ENCODE data around the gene NPTN. TPM values are rescaled to one million over a fixed set of nuclear protein-coding genes. Genes with fewer than 3 reads are reported as not detected.
"Not testable (repeated sequence)": the region's sequence is repeated elsewhere in the genome, so short reads cannot be mapped to it uniquely, and the experiment has no call there.

NPTN gene
- total RNA-seq, 5 donors from 2014 or later (not counting 1 experiment from before 2014, with no cell fraction given), result 24.7 to 34.9 (median 33.1) TPM

DNA sequence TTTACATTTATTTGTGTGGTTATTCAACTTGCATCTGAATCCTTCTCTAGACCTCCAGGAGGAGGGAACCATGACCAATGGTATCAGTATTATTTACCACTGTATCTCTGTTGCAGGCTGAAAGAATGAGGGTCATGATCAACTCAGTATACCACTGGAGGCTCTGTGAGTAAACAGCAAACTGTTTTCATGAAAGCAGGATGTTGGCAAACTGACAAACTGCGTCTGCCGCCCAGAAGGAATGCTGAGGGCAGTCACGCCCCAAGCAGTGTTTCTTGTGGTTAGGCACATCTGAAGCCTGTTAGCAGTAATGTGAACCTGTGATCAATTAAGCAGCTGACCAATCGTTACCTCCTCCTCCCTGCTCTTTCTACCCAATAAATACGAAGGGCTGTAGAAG is 6.3 kb upstream of the NPTN start:
- Mint-ChIP-seq H3K27me3 (peaks cover 29 to 43% of the 10 kb centered on the region in 2 donors), H3K4me1 (peaks cover 2 to 12% (median 11%) of the 10 kb centered on the region in 3 donors)
- H3K36me3 Mint-ChIP-seq; H3K9me3 ChIP-seq; H3K36me3 ChIP-seq (ENCODE audit: control insufficient read depth in 2 of 2, extremely low read depth in 1 of 2, insufficient read depth in 1 of 2, low read length in 1 of 2); H3K27ac Mint-ChIP-seq; H3K4me3 ChIP-seq (ENCODE audit: control insufficient read depth in 1 of 2, extremely low read depth in 1 of 2, low read length in 1 of 2); H3K4me3 Mint-ChIP-seq; H3K9me3 Mint-ChIP-seq; H3K4me1 ChIP-seq (ENCODE audit: control insufficient read depth in 1 of 2, extremely low read depth in 1 of 2, insufficient read depth in 2 of 2, low read length in 2 of 2); H3K27ac ChIP-seq (ENCODE audit: low read length); DNase-seq; ATAC-seq (replicated peaks in 1 of 4): not testable (repeated sequence)
- 83% methylated on average over 1 of the region's 5 CpGs for WGBS (ENCODE audit: insufficient coverage)
- ChIA-PET POLR2A (interaction anchor here in 1 of 2 donors (0.6 kb wide), 1 partner anchor 322 kb away, joined by 5 read pairs; no protein-coding TSS in a partner anchor), CTCF (interaction anchor here in 1 of 2 donors (0.7 kb wide), 1 partner anchor 54 kb away, joined by 3 read pairs; no protein-coding TSS in a partner anchor)
- peaks cover 0 to 17% of the 10 kb centered on the region in 2 experiments for H3K27me3 ChIP-seq (replicated peaks in 1 of 2; ENCODE audit: control insufficient read depth in 2 of 2, extremely low read depth in 1 of 2, insufficient read depth in 2 of 2, low read length in 1 of 2)

GRCh38 chr15:73637527-73637926 is 4.3 kb upstream of the NPTN start:
- WGBS (ENCODE audit: insufficient coverage), result 82% methylated on average over 2 of the region's 2 CpGs
- Mint-ChIP-seq H3K27me3 (peaks cover 29 to 43% of the 10 kb centered on the region in 2 donors), H3K36me3 (no peaks in the 10 kb centered on the region), H3K4me3 (no peak overlapping the region), H3K4me1 (peaks cover 9 to 21% (median 17%) of the 10 kb centered on the region in 3 donors), H3K27ac (no peak overlapping the region), H3K9me3 (peaks cover 4 to 6% (median 6%) of the 10 kb centered on the region in 3 donors)
- no peak overlapping the region for H3K4me3 ChIP-seq (ENCODE audit: control insufficient read depth in 1 of 2, extremely low read depth in 1 of 2, low read length in 1 of 2)
- H3K9me3 ChIP-seq, result peaks cover 4% of the 10 kb centered on the region
- H3K4me1 ChIP-seq (ENCODE audit: control insufficient read depth in 1 of 2, extremely low read depth in 1 of 2, insufficient read depth in 2 of 2, low read length in 2 of 2), result peaks cover 0 to 15% of the 10 kb centered on the region in 2 experiments
- DNase-seq (no peak), ATAC-seq (replicated peaks in 1 of 4) (no peak)
- peaks cover 0 to 17% of the 10 kb centered on the region in 2 experiments for H3K27me3 ChIP-seq (replicated peaks in 1 of 2; ENCODE audit: control insufficient read depth in 2 of 2, extremely low read depth in 1 of 2, insufficient read depth in 2 of 2, low read length in 1 of 2)
- POLR2A ChIA-PET, result no interaction called here
- CTCF ChIA-PET, result interaction anchor here in 1 of 2 donors (1.5 to 2.3 kb wide), 6 partner anchors 11 to 78 kb away, joined by 4 to 27 read pairs (median 19); no protein-coding TSS in a partner anchor
- no peaks in the 10 kb centered on the region for H3K36me3 ChIP-seq (ENCODE audit: control insufficient read depth in 2 of 2, extremely low read depth in 1 of 2, insufficient read depth in 1 of 2, low read length in 1 of 2)
- no peak overlapping the region for H3K27ac ChIP-seq (ENCODE audit: low read length)

DNA sequence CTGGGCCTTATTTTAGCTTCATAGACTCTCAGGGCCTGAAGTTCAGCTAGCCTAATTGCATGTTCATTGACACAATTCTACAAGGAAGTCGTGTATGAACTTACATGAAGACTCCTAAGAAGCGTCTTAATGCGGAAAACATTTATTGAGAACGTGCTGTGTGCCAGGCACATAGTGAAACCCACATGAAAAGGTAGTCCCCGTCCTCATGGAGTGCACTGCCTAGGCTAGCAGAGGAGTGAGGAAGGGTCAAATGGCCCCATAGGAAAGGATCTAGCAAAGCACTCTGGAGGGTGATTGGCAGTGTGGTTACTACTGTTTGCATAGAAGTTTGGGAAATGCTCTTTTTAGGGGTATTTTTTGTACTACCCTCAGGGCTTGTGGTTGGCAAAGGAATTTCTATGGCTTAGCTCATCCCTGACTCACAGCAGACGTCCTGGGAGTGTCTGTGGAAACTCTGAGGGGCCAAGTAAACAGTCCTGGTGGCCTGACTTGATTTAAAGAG is 854 bp upstream of the NPTN start:
- ChIA-PET POLR2A (no interaction called here), CTCF (interaction anchor here (0.7 to 1.2 kb wide), 3 partner anchors 9 to 1819 kb away, joined by 3 to 4 read pairs (median 3); no protein-coding TSS in a partner anchor)
- no peak overlapping the region for H3K27ac ChIP-seq (ENCODE audit: low read length)
- Mint-ChIP-seq H3K4me3 (peak overlapping the region; percentile 83 to 92 (median 86)), H3K36me3 (no peaks in the 10 kb centered on the region), H3K9me3 (no peaks in the 10 kb centered on the region), H3K27ac (peak overlapping the region; percentile 89 to 94), H3K4me1 (peaks cover 42 to 55% (median 51%) of the 10 kb centered on the region in 3 donors), H3K27me3 (peaks cover 12 to 19% of the 10 kb centered on the region in 2 donors)
- peaks cover 0 to 4% of the 10 kb centered on the region in 2 experiments for H3K27me3 ChIP-seq (replicated peaks in 1 of 2; ENCODE audit: control insufficient read depth in 2 of 2, extremely low read depth in 1 of 2, insufficient read depth in 2 of 2, low read length in 1 of 2)
- peaks cover 10 to 24% of the 10 kb centered on the region in 2 experiments for H3K4me1 ChIP-seq (ENCODE audit: control insufficient read depth in 1 of 2, extremely low read depth in 1 of 2, insufficient read depth in 2 of 2, low read length in 2 of 2)
- peak overlapping the region in 1 of 2 donors; percentile 60 for H3K4me3 ChIP-seq (ENCODE audit: control insufficient read depth in 1 of 2, extremely low read depth in 1 of 2, low read length in 1 of 2)
- H3K9me3 ChIP-seq, result no peaks in the 10 kb centered on the region
- H3K36me3 ChIP-seq (ENCODE audit: control insufficient read depth in 2 of 2, extremely low read depth in 1 of 2, insufficient read depth in 1 of 2, low read length in 1 of 2), result no peaks in the 10 kb centered on the region
- 87% methylated on average over 5 of the region's 6 CpGs for WGBS (ENCODE audit: insufficient coverage)
- no peak for ATAC-seq (replicated peaks in 1 of 4)
- DNase-seq, result peak in 1 of 35 experiments; percentile 20

- peak overlapping the region in 1 of 2 donors; percentile 52 for H3K27ac Mint-ChIP-seq
Measured at GRCh38 chr15:73632670-73633058, 525 bp downstream of the NPTN start.

GRCh38 chr15:73631915-73632669 is 1.1 kb downstream of the NPTN start:
- Mint-ChIP-seq H3K9me3 (no peaks in the 10 kb centered on the region), H3K27ac (peak overlapping the region; percentile 52 to 58), H3K27me3 (peaks cover 7% of the 10 kb centered on the region in 2 donors), H3K36me3 (no peaks in the 10 kb centered on the region), H3K4me1 (peaks cover 52 to 65% (median 60%) of the 10 kb centered on the region in 3 donors), H3K4me3 (peak overlapping the region; percentile 83 to 92 (median 86))
- H3K36me3 ChIP-seq (ENCODE audit: control insufficient read depth in 2 of 2, extremely low read depth in 1 of 2, insufficient read depth in 1 of 2, low read length in 1 of 2), result no peaks in the 10 kb centered on the region
- DNase-seq, result peak in 1 of 35 experiments; percentile 24
- POLR2A ChIA-PET, result interaction anchor here in 1 of 2 donors (0.5 kb wide), 1 partner anchor 1536 kb away, joined by 3 read pairs; no protein-coding TSS in a partner anchor
- CTCF ChIA-PET, result interaction anchor here in 1 of 2 donors (0.6 to 1.5 kb wide), 4 partner anchors 12 to 73 kb away, joined by 3 to 4 read pairs (median 4); no protein-coding TSS in a partner anchor
- H3K27me3 ChIP-seq (replicated peaks in 1 of 2; ENCODE audit: control insufficient read depth in 2 of 2, extremely low read depth in 1 of 2, insufficient read depth in 2 of 2, low read length in 1 of 2), result no peaks in the 10 kb centered on the region
- peaks cover 12 to 24% of the 10 kb centered on the region in 2 experiments for H3K4me1 ChIP-seq (ENCODE audit: control insufficient read depth in 1 of 2, extremely low read depth in 1 of 2, insufficient read depth in 2 of 2, low read length in 2 of 2)
- 20% methylated on average over 6 of the region's 6 CpGs for WGBS (ENCODE audit: insufficient coverage)
- H3K4me3 ChIP-seq (ENCODE audit: control insufficient read depth in 1 of 2, extremely low read depth in 1 of 2, low read length in 1 of 2), result peak overlapping the region; percentile 68 to 76
- no peak overlapping the region for H3K27ac ChIP-seq (ENCODE audit: low read length)
- ATAC-seq (replicated peaks in 1 of 4), result no peak
- H3K9me3 ChIP-seq, result no peaks in the 10 kb centered on the region

More at GRCh38 chr15:73632670-73633058, 525 bp downstream of the NPTN start:
- no peaks in the 10 kb centered on the region for H3K36me3 Mint-ChIP-seq
- ChIA-PET CTCF (interaction anchor here (0.6 to 1.5 kb wide), 5 partner anchors 12 to 72 kb away, joined by 3 to 6 read pairs (median 4); no protein-coding TSS in a partner anchor), POLR2A (no interaction called here)
- peaks cover 50 to 67% (median 61%) of the 10 kb centered on the region in 3 donors for H3K4me1 Mint-ChIP-seq
- DNase-seq (peak in 7 of 35 experiments; percentile 3 to 24 (median 13)), ATAC-seq (replicated peaks in 1 of 4) (peak in 2 of 4 experiments; percentile 1 to 5)
- Histone ChIP-seq H3K36me3 (ENCODE audit: control insufficient read depth in 2 of 2, extremely low read depth in 1 of 2, insufficient read depth in 1 of 2, low read length in 1 of 2) (no peaks in the 10 kb centered on the region), H3K4me1 (ENCODE audit: control insufficient read depth in 1 of 2, extremely low read depth in 1 of 2, insufficient read depth in 2 of 2, low read length in 2 of 2) (peaks cover 12 to 24% of the 10 kb centered on the region in 2 experiments), H3K9me3 (no peaks in the 10 kb centered on the region), H3K27ac (ENCODE audit: low read length) (no peak overlapping the region), H3K4me3 (ENCODE audit: control insufficient read depth in 1 of 2, extremely low read depth in 1 of 2, low read length in 1 of 2) (peak overlapping the region; percentile 68 to 76), H3K27me3 (replicated peaks in 1 of 2; ENCODE audit: control insufficient read depth in 2 of 2, extremely low read depth in 1 of 2, insufficient read depth in 2 of 2, low read length in 1 of 2) (no peaks in the 10 kb centered on the region)
- peak overlapping the region; percentile 83 to 92 (median 86) for H3K4me3 Mint-ChIP-seq
- peaks cover 10 to 11% of the 10 kb centered on the region in 2 donors for H3K27me3 Mint-ChIP-seq
- WGBS (ENCODE audit: insufficient coverage), result 0% methylated on average over 30 of the region's 40 CpGs
- H3K9me3 Mint-ChIP-seq, result no peaks in the 10 kb centered on the region

DNA sequence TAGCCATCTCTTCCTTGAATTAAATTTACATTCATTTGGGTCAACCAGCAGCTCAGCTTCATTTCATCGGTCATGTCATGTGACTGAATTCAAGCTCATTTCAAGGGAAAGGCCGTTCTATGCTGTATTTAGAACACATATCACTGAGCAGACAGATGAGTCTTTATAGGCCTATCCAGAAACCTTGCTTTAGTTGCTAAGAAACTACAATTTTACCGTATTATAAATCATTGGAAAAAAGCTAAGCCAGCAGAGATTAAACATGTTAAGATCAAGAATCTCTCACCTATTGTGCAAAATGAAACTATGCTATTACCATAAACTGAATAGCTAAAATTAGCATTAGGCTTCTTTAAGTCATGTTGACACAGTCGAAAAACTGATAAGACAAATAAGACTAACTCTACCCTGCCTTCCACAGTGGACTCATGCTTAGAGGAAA is 2.2 kb downstream of the NPTN start:
- POLR2A ChIA-PET, result no interaction called here
- peak in 1 of 35 experiments; percentile 9 for DNase-seq
- peaks cover 12 to 19% of the 10 kb centered on the region in 2 experiments for H3K4me1 ChIP-seq (ENCODE audit: control insufficient read depth in 1 of 2, extremely low read depth in 1 of 2, insufficient read depth in 2 of 2, low read length in 2 of 2)
- no peak overlapping the region for H3K27ac Mint-ChIP-seq
- no peaks in the 10 kb centered on the region for H3K27me3 ChIP-seq (replicated peaks in 1 of 2; ENCODE audit: control insufficient read depth in 2 of 2, extremely low read depth in 1 of 2, insufficient read depth in 2 of 2, low read length in 1 of 2)
- H3K9me3 Mint-ChIP-seq, result no peaks in the 10 kb centered on the region
- H3K4me1 Mint-ChIP-seq, result peaks cover 54 to 61% (median 57%) of the 10 kb centered on the region in 3 donors
- no peaks in the 10 kb centered on the region for H3K36me3 ChIP-seq (ENCODE audit: control insufficient read depth in 2 of 2, extremely low read depth in 1 of 2, insufficient read depth in 1 of 2, low read length in 1 of 2)
- H3K4me3 ChIP-seq (ENCODE audit: control insufficient read depth in 1 of 2, extremely low read depth in 1 of 2, low read length in 1 of 2), result no peak overlapping the region
- 49% methylated on average over 3 of the region's 4 CpGs for WGBS (ENCODE audit: insufficient coverage)
- H3K27me3 Mint-ChIP-seq, result no peaks in the 10 kb centered on the region
- H3K9me3 ChIP-seq, result no peaks in the 10 kb centered on the region
- no peak overlapping the region for H3K27ac ChIP-seq (ENCODE audit: low read length)
- H3K36me3 Mint-ChIP-seq, result no peaks in the 10 kb centered on the region
- ATAC-seq (replicated peaks in 1 of 4), result no peak
- CTCF ChIA-PET, result interaction anchor here in 1 of 2 donors (0.6 to 1.5 kb wide), 2 partner anchors 46 to 66 kb away, joined by 4 to 6 read pairs; no protein-coding TSS in a partner anchor
- H3K4me3 Mint-ChIP-seq, result peak overlapping the region; percentile 40 to 86 (median 83)

Measured in T-cell (primary cell).